HepG2 (cell line): ENCODE measurements around the gene MAPK4. TPM values are rescaled to one million over a fixed set of nuclear protein-coding genes. Genes with fewer than 3 reads are reported as not detected.

Experiments
- AGO2 ChIP-seq: fragments of 200-400 bp; formaldehyde crosslinking; optimal IDR thresholded peaks from 2 replicates; pipeline ENCODE3; 2017; ENCODE audit warnings: mild to moderate bottlenecking, low read depth, low read length, moderate library complexity
- FOXM1 ChIP-seq: sonication (generic); formaldehyde crosslinking; IDR thresholded peaks from 2 replicates; pipeline ENCODE4 v1.5.0; 2020; ENCODE audit warnings: missing genetic modification reagents
- HMG20B ChIP-seq: conservative IDR thresholded peaks from 2 replicates; pipeline ENCODE4 v1.6.1; 2016; ENCODE audit warnings: missing genetic modification reagents, missing compliant biosample characterization
- HNRNPLL ChIP-seq: fragments of 200-400 bp; formaldehyde crosslinking; IDR thresholded peaks from 2 replicates; pipeline ENCODE4 v1.6.1; 2017; ENCODE audit warnings: mild to moderate bottlenecking, low read depth, low read length; ENCODE audit not compliant: poor library complexity, severe bottlenecking
- HOXA3 ChIP-seq: sonication (generic); formaldehyde crosslinking; IDR thresholded peaks from 2 replicates; pipeline ENCODE4 v1.5.0; 2020; ENCODE audit warnings: missing genetic modification reagents
- KAT8 ChIP-seq: IDR thresholded peaks from 2 replicates; pipeline ENCODE4 v1.6.1; 2016; ENCODE audit warnings: missing genetic modification reagents, missing compliant biosample characterization
- NFIC ChIP-seq: IDR thresholded peaks from 2 replicates; pipeline ENCODE4 v1.6.1; 2012; ENCODE audit warnings: mild to moderate bottlenecking, low read length, inconsistent platforms
- POLR2A ChIP-seq, 2 experiments: IDR thresholded peaks; 2 replicates each; pipeline ENCODE4 v1.6.1; 2011; ENCODE audit warnings: low read depth in 2 of 2, low read length in 2 of 2, mild to moderate bottlenecking in 1 of 2, moderate library complexity in 1 of 2; ENCODE audit not compliant: insufficient read depth in 1 of 2
- ZNF350 ChIP-seq: sonication (generic); formaldehyde crosslinking; IDR thresholded peaks from 2 replicates; pipeline ENCODE4 v1.4.0; 2020; ENCODE audit warnings: mild to moderate bottlenecking, low read depth, missing genetic modification reagents, borderline replicate concordance
- ZNF501 ChIP-seq: sonication (generic); formaldehyde crosslinking; IDR thresholded peaks from 2 replicates; pipeline ENCODE4 v1.5.1; 2020; ENCODE audit warnings: mild to moderate bottlenecking, moderate library complexity, missing genetic modification reagents
- ZNF543 ChIP-seq: sonication (generic); formaldehyde crosslinking; IDR thresholded peaks from 2 replicates; pipeline ENCODE4 v1.4.0; 2020; ENCODE audit warnings: mild to moderate bottlenecking, missing genetic modification reagents
- ZSCAN9 ChIP-seq: IDR thresholded peaks from 2 replicates; pipeline ENCODE4 v1.6.1; 2016; ENCODE audit warnings: borderline replicate concordance
- polyA plus RNA-seq, 8 experiments: library from polyadenylated mRNA; depleted of rRNA in 3 of 8; stranded (reverse) in 7 of 8; unstranded in 1 of 8; fragments of >200 nt; fragmentation: Illumina TruSeq in 4 of 8; extraction: Trizol in 4 of 8; gene quantifications; 2 replicates each; pipeline versions ENCODE4 v1.2.1 to v1.2.3, GENCODE V29; 2011 to 2016; ENCODE audit warnings: low read depth in 4 of 8, missing spikeins in 1 of 8, mixed read lengths in 1 of 8; ENCODE audit not compliant: insufficient read depth in 1 of 8
- total RNA-seq, 5 experiments: library from RNA; depleted of rRNA; stranded (reverse); fragments of >200 nt; fragmentation: Illumina TruSeq; extraction: Trizol; gene quantifications; 2 replicates each; pipeline ENCODE4 v1.2.3, GENCODE V29; 2016; ENCODE audit warnings: low read depth in 1 of 5
- TF ChIP-seq, protein P1 (sequence below): sonication (generic); formaldehyde crosslinking; conservative IDR thresholded peaks from 2 replicates; pipeline ENCODE4 v1.4.0; 2020; ENCODE audit warnings: mild to moderate bottlenecking, missing genetic modification reagents, moderate library complexity
- TF ChIP-seq, protein P2 (sequence below): sonication (generic); formaldehyde crosslinking; IDR thresholded peaks from 2 replicates; pipeline ENCODE4 v1.5.0; 2020; ENCODE audit warnings: mild to moderate bottlenecking, missing genetic modification reagents, moderate library complexity
- TF ChIP-seq, protein P3 (sequence below): sonication (generic); formaldehyde crosslinking; IDR thresholded peaks from 2 replicates; pipeline ENCODE4 v1.8.1; 2022; ENCODE audit warnings: low read depth, mild to moderate bottlenecking, missing genetic modification reagents
- TF ChIP-seq, protein P4 (sequence below): sonication (generic); formaldehyde crosslinking; IDR thresholded peaks from 2 replicates; pipeline ENCODE4 v1.8.0; 2022; ENCODE audit warnings: mild to moderate bottlenecking, missing genetic modification reagents

The MAPK4 gene
- total and polyA plus RNA-seq, 2 of the 13 experiments (the other 11 are each of a cell fraction or from before 2014, with no cell fraction given) = not detected

- TF ChIP-seq, protein P1, sequence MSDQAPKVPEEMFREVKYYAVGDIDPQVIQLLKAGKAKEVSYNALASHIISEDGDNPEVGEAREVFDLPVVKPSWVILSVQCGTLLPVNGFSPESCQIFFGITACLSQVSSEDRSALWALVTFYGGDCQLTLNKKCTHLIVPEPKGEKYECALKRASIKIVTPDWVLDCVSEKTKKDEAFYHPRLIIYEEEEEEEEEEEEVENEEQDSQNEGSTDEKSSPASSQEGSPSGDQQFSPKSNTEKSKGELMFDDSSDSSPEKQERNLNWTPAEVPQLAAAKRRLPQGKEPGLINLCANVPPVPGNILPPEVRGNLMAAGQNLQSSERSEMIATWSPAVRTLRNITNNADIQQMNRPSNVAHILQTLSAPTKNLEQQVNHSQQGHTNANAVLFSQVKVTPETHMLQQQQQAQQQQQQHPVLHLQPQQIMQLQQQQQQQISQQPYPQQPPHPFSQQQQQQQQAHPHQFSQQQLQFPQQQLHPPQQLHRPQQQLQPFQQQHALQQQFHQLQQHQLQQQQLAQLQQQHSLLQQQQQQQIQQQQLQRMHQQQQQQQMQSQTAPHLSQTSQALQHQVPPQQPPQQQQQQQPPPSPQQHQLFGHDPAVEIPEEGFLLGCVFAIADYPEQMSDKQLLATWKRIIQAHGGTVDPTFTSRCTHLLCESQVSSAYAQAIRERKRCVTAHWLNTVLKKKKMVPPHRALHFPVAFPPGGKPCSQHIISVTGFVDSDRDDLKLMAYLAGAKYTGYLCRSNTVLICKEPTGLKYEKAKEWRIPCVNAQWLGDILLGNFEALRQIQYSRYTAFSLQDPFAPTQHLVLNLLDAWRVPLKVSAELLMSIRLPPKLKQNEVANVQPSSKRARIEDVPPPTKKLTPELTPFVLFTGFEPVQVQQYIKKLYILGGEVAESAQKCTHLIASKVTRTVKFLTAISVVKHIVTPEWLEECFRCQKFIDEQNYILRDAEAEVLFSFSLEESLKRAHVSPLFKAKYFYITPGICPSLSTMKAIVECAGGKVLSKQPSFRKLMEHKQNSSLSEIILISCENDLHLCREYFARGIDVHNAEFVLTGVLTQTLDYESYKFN (CRISPR knock-in tag) = peak; percentile 57
- TF ChIP-seq, protein P2, sequence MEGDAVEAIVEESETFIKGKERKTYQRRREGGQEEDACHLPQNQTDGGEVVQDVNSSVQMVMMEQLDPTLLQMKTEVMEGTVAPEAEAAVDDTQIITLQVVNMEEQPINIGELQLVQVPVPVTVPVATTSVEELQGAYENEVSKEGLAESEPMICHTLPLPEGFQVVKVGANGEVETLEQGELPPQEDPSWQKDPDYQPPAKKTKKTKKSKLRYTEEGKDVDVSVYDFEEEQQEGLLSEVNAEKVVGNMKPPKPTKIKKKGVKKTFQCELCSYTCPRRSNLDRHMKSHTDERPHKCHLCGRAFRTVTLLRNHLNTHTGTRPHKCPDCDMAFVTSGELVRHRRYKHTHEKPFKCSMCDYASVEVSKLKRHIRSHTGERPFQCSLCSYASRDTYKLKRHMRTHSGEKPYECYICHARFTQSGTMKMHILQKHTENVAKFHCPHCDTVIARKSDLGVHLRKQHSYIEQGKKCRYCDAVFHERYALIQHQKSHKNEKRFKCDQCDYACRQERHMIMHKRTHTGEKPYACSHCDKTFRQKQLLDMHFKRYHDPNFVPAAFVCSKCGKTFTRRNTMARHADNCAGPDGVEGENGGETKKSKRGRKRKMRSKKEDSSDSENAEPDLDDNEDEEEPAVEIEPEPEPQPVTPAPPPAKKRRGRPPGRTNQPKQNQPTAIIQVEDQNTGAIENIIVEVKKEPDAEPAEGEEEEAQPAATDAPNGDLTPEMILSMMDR = 0 out of 2 replicates have a peak, but pooled peaks have one; percentile 11
- TF ChIP-seq ZNF501 (CRISPR knock-in tag) (no peak), ZNF543 (CRISPR knock-in tag) (no peak), FOXM1 (no peak), HNRNPLL (no peak), KAT8 (CRISPR knock-in tag) (0 out of 2 replicates have a peak, but pooled peaks have one; percentile 32), HMG20B (CRISPR knock-in tag) (peak; percentile 68; the same call in 1 of the 2 replicates), ZSCAN9 (CRISPR knock-in tag) (peak; percentile 61; the same call in 1 of the 2 replicates), POLR2A (IDR thresholded peaks at IDR 0.05; ENCODE audit: insufficient read depth in 1 of 2, low read depth in 2 of 2, low read length in 2 of 2) (0 out of 4 replicates have a peak, but pooled peaks of 1 of the 2 experiments have one; percentile 32), ZNF350 (peak; percentile 46; the same call in 1 of the 2 replicates), HOXA3 (CRISPR knock-in tag) (peak; percentile 68), AGO2 (no peak), NFIC (peak; percentile 62; the same call in 1 of the 2 replicates)
- TF ChIP-seq, protein P3, sequence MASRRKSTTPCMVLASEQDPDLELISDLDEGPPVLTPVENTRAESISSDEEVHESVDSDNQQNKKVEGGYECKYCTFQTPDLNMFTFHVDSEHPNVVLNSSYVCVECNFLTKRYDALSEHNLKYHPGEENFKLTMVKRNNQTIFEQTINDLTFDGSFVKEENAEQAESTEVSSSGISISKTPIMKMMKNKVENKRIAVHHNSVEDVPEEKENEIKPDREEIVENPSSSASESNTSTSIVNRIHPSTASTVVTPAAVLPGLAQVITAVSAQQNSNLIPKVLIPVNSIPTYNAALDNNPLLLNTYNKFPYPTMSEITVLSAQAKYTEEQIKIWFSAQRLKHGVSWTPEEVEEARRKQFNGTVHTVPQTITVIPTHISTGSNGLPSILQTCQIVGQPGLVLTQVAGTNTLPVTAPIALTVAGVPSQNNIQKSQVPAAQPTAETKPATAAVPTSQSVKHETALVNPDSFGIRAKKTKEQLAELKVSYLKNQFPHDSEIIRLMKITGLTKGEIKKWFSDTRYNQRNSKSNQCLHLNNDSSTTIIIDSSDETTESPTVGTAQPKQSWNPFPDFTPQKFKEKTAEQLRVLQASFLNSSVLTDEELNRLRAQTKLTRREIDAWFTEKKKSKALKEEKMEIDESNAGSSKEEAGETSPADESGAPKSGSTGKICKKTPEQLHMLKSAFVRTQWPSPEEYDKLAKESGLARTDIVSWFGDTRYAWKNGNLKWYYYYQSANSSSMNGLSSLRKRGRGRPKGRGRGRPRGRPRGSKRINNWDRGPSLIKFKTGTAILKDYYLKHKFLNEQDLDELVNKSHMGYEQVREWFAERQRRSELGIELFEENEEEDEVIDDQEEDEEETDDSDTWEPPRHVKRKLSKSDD (CRISPR knock-in tag) = no peak
- TF ChIP-seq, protein P4, sequence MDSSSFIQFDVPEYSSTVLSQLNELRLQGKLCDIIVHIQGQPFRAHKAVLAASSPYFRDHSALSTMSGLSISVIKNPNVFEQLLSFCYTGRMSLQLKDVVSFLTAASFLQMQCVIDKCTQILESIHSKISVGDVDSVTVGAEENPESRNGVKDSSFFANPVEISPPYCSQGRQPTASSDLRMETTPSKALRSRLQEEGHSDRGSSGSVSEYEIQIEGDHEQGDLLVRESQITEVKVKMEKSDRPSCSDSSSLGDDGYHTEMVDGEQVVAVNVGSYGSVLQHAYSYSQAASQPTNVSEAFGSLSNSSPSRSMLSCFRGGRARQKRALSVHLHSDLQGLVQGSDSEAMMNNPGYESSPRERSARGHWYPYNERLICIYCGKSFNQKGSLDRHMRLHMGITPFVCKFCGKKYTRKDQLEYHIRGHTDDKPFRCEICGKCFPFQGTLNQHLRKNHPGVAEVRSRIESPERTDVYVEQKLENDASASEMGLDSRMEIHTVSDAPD (CRISPR knock-in tag) = no peak
Measured at GRCh38 chr18:50614838-50615237, 55.0 kb downstream of the MAPK4 start (continued).
